ENCODE data around the gene FOXN3.

Gene FOXN3

GRCh38 chr14:89407856-89408255 lies 9.2 kb downstream of the FOXN3 start:
- DNase-seq: no peak

- DNase-seq: no peak
These were observed 10.1 kb downstream of the FOXN3 start for GRCh38 chr14:89406941-89407340.

DNA sequence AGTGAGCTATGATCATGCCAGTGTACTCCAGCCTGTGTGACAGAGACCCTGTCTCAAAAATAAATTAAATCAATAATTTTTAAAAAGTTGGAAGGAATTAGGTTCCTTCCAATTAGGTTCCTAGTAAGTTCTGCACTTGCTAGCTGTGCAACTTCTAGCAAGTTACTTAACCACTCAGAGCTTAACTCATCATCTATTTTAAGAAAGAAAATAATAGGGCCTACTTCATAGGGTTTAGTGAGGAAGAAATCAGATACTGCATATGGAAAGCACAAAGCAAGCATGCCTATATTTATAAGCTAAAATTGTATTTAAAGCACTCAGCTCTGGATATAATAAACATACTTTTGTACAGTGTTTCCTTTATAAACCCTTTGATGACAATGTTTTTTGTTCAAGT lies 10.7 kb downstream of the FOXN3 start:
- no peak for DNase-seq

- DNase-seq: no peak
These were observed 11.3 kb downstream of the FOXN3 start for GRCh38 chr14:89405712-89406111.

- DNase-seq: no peak
These were observed 14.7 kb downstream of the FOXN3 start for GRCh38 chr14:89402363-89402762.

DNA sequence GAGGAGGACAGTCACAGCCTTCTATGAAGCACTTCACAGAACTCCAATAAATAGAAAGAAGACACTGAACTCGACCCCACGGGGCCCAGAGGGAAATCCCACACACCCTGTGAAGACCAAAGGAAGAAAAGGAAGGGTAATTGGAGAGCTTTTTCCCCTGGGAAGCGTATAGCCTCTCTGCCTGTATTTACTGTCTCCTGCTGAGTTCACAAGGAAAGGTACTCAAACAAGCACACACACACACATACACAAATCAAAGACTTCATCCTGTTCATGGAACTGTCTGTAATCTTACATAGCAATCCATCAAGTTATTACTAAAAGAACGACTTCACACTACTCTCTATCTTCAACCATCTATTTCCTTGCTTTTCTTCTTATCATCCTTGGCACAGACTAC lies 15.3 kb downstream of the FOXN3 start:
- DNase-seq: no peak

DNA sequence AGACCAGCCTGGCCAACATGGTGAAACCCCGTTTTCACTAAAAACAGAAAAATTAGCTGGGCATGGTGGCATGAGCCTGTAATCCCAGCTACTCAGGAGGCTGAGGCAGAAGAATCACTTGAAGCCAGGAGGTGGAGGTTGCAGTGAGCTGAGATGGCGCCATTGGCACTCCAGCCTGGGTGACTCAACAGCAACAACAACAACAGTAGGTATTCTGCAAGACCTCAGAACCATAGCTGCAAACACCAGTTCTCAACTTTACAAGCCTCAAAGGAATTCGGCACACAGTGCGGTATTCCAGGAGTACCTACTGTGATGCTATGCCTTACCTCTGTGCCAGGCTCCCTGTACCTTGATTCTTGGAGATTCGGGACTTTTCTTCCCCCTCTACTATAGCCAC lies 15.8 kb downstream of the FOXN3 start:
- no peak for DNase-seq

DNA sequence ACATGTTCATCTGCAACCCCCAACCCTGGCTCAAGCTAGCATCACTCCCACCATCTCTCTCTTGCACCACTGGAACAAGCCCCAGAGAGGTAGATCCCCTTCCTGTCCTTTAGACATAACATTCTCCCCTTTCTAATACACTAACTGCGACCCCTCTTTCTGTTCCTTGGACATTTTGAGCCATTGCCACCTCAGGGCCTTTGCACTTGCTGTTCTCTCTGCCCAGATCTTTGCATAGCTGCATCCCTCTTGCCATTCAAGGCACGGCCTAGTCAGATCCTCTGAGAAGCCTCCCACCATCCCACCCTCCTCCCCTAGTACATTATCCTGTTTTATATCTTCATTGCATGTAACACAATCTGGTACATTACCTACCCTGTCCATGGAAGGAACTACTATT lies 16.5 kb downstream of the FOXN3 start:
- DNase-seq: no peak

- no peak for DNase-seq
These were observed 17.4 kb downstream of the FOXN3 start for GRCh38 chr14:89399594-89400068.

GRCh38 chr14:89399157-89399556 lies 17.9 kb downstream of the FOXN3 start:
- no peak for DNase-seq

GRCh38 chr14:89397569-89398230 lies 19.3 kb downstream of the FOXN3 start:
- DNase-seq: no peak

GRCh38 chr14:89394972-89395371 lies 22.1 kb downstream of the FOXN3 start:
- DNase-seq: no peak

DNA sequence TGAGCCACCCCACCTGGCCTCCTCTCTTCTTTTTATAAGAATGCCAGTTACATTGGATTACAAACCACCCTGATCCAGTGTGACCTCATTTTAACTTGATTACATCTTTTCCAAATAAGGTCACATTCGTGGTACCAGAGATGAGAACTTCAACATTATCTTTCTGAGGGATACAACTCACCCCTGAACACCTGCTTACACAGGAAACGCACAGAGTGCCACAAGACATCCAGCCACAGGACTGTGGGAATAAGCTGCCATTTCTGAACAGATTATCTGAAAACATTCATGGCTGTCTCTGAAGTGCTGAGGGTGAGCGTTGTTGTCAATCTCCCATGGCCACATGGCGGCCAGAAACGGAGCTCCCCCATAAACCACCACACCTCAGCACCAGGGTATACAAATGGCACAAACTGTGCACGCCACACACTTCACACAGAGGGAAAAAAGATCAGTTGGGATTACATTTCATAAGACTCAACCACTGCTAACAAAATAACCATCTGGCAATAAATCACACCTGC lies 23.7 kb downstream of the FOXN3 start:
- no peak for DNase-seq

GRCh38 chr14:89392181-89392580 lies 24.9 kb downstream of the FOXN3 start:
- no peak for DNase-seq

GRCh38 chr14:89391556-89391955 lies 25.5 kb downstream of the FOXN3 start:
- no peak for DNase-seq

GRCh38 chr14:89391123-89391522 lies 25.9 kb downstream of the FOXN3 start:
- DNase-seq: no peak

DNA sequence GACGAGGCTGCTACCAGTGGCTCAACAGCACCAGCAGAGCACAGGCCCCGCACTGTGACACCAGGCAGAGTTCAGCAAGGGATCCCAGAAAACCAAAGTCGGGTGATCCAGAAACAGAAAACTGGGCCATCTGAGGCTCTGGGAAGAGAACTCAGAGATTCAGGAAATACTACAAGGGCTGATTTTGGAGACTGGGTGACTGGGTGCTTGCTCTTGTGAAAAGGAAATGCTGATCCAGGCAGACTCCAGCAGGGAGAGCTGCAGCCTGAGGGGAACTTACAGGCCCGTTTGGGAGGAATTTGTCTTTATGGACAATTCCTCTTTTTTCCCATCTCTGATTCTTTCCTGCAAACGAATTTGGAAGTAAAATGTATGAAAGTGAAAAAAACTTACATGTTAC lies 28.2 kb downstream of the FOXN3 start:
- no peak for DNase-seq

GRCh38 chr14:89387922-89388685 lies 28.9 kb downstream of the FOXN3 start:
- DNase-seq: no peak

DNA sequence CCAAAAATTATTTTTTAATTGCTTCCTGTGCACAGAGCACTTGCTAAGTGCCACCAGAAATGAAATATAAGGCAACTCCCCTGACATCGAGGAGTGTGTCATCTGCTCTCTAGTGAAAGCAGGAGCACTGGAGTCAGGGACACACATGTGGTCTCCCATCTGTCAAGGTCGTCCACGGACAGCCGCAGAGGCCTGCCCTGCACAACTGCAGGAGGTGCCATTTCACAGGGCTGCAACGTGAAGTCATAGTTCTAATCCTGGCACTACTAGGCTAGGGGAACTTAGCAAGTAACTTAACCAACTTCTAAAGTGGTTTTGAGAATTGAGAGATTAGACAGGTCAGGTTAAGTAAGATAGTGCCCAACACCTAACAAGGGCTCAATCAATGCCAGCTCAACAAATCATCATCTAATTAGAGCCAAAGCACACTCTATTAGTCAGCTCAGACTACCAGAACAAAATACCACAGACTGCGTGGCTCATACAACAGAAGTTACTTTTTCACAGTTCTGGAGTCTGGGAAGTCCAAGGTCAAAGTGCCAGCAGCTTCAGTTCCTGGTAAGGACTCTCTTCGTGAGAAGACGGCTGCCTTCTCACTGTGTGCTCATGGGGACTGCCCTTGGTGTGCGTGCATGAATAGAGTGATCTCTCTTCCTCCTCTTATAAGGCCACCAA lies 30.7 kb downstream of the FOXN3 start:
- peak in 1 of 2 experiments; percentile 30 for DNase-seq

DNA sequence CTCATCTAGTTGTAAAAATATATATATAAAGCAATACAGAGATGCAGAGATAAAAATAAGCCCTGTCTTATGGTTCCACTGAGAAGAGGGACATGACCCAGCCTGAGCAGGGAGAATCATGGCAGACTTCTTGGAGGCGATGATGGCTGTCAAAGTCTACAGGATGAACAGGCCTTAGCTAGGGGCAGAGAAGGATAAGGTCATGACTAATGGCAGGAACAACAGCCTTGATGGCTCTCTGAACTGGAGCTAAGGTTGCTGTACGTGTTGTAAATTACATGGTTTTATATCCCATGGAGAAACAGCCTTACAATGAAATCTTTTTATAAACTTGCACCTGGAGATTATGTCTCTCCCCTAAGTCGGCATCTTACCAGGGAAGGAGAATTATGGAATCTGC lies 32.4 kb downstream of the FOXN3 start:
- DNase-seq: no peak

- DNase-seq: no peak
These were observed 33.0 kb downstream of the FOXN3 start for GRCh38 chr14:89384023-89384422.

- no peak for DNase-seq
These were observed 33.9 kb downstream of the FOXN3 start for GRCh38 chr14:89382901-89383845.

DNA sequence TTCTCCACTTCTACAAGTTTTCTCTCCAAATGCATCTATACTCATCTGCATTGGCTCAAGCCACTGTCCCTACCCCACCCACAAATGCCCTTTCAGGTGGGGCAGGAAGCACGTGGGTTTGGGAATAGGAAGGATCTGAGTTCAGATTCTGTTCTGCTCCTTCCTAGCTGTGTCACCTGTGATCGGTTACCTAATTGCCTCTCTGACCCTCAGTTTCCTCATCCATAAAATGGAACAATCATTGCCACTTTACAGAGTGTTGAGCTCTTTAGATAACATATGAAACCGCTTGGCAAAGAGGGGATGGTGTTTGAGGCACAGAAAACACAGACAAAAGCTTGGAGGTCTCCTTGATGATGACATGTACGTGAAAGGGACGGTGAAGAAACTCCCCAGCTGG lies 34.5 kb downstream of the FOXN3 start:
- no peak for DNase-seq

Data from activated T-cell treated with anti-CD3 and anti-CD28 coated beads, Interleukin-2, amount 50 U/mL, for 48 hours (primary cell).